Measurements from ENCODE around the gene CPEB3. TPM values are rescaled to one million over a fixed set of nuclear protein-coding genes. Genes with fewer than 3 reads are reported as not detected.
A peak's percentile ranks its signal among the peaks of the same experiment; 100 is the strongest.

Gene CPEB3
- total RNA-seq, 2 donors from 2014 or later: 9.3 to 10.2 TPM

DNA sequence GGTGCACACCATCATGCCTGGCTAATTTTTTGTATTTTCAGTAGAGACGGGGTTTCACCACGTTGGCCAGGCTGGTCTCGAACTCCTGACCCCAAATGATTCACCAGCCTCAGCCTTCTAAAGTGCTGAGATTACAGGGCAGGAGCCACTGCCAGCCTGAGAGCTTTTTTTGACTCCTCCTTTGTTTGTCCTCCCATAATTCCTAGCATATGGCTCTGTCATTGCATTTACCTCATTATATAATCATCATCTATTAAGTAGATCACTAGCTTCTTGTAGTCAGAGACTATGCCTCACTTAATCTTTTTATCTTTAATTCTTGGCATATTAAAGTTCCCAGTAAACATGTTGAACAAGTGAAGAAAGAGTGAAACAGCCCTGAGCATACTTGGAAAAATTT lies 82.1 kb downstream of the CPEB3 start:
- Histone ChIP-seq H3K4me3 (no peak overlapping the region), H3K27ac (no peak overlapping the region), H3K4me1 (peaks cover 31% of the 10 kb centered on the region), H3K9me3 (no peaks in the 10 kb centered on the region), H3K36me3 (replicated peaks in 1 of 2; ENCODE audit: insufficient read depth in 1 of 2, low read depth in 2 of 2) (no peaks in the 10 kb centered on the region), H3K27me3 (no peaks in the 10 kb centered on the region)
- ATAC-seq: no peak
- TF ChIP-seq POLR2A (IDR thresholded peaks at IDR 0.05): no peak
- TF ChIP-seq, protein P1, sequence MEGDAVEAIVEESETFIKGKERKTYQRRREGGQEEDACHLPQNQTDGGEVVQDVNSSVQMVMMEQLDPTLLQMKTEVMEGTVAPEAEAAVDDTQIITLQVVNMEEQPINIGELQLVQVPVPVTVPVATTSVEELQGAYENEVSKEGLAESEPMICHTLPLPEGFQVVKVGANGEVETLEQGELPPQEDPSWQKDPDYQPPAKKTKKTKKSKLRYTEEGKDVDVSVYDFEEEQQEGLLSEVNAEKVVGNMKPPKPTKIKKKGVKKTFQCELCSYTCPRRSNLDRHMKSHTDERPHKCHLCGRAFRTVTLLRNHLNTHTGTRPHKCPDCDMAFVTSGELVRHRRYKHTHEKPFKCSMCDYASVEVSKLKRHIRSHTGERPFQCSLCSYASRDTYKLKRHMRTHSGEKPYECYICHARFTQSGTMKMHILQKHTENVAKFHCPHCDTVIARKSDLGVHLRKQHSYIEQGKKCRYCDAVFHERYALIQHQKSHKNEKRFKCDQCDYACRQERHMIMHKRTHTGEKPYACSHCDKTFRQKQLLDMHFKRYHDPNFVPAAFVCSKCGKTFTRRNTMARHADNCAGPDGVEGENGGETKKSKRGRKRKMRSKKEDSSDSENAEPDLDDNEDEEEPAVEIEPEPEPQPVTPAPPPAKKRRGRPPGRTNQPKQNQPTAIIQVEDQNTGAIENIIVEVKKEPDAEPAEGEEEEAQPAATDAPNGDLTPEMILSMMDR (IDR thresholded peaks at IDR 0.05): no peak
- 89 to 90% methylated on average over 3 of the region's 3 CpGs for WGBS, 2 donors
- no peak for DNase-seq
- intact Hi-C loops (cut with DNase I): no loop called here

DNA sequence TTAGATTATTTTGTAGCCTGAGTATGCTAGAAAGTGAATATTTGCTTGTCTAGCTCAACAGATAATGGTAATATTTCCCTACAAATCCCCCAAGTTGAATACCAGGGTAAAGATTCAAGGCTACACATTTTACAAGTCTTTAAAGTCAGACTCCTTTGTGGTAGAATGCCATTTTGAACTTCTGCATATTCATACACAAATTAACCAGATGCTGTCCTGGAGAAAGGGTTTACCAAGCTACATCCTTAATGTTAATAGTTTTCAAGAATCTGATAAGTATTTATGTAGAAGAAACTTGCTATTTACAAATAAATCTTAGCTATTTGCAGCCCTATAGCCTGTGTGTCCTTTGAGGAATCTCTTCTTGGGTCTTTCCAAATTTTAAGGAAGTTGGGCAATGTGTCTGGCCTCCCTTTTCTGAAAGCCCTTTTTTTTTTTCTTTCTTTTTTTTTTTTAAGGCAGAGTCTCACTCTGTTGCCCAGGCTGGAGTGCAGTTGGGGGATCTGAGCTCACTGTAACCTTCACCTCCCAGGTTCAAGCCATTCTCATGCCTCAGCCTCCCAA lies 82.6 kb downstream of the CPEB3 start:
- H3K4me1 ChIP-seq: peaks cover 31% of the 10 kb centered on the region
- no peak for ATAC-seq

DNA sequence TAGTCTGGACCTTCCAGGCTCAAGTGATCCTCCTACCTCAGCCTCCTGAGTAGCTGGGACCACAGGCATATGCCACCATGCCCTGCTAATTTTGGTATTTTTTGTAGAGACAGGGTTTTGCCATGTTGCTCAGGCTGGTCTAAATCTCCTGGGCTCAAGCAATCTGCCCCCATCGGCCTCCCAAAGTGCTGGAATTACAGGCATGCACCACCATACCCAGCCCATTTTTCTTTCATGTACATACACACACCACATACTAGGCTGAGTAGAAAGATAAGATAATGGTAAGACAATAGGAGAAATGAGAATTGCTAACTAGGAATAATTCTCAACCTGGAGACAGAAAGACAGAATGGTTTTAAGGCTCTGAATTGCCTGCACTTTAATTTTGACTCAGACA lies 83.8 kb downstream of the CPEB3 start:
- no peaks in the 10 kb centered on the region for H3K36me3 ChIP-seq (replicated peaks in 1 of 2; ENCODE audit: insufficient read depth in 1 of 2, low read depth in 2 of 2)
- intact Hi-C loops (cut with DNase I): no loop called here
- DNase-seq (no peak), ATAC-seq (no peak)
- H3K4me3 ChIP-seq: no peak overlapping the region
- no peak overlapping the region for H3K27ac ChIP-seq
- H3K4me1 ChIP-seq: peaks cover 31% of the 10 kb centered on the region
- 89 to 100% methylated on average over 1 of the region's 1 CpG for WGBS, 2 donors
- TF ChIP-seq POLR2A (IDR thresholded peaks at IDR 0.05): no peak
- TF ChIP-seq, protein P1 (IDR thresholded peaks at IDR 0.05): no peak
- no peaks in the 10 kb centered on the region for H3K9me3 ChIP-seq
- H3K27me3 ChIP-seq: no peaks in the 10 kb centered on the region

More for the DNA sequence above, 82.6 kb downstream of the CPEB3 start:
- intact Hi-C loops (cut with DNase I): no loop called here
- Histone ChIP-seq H3K9me3 (no peaks in the 10 kb centered on the region), H3K27me3 (no peaks in the 10 kb centered on the region), H3K27ac (peak overlapping the region in 1 of 4 donors; percentile 2), H3K36me3 (replicated peaks in 1 of 2; ENCODE audit: insufficient read depth in 1 of 2, low read depth in 2 of 2) (no peaks in the 10 kb centered on the region), H3K4me3 (no peak overlapping the region)
- TF ChIP-seq, protein P1 (IDR thresholded peaks at IDR 0.05): no peak
- TF ChIP-seq POLR2A (IDR thresholded peaks at IDR 0.05): no peak
- DNase-seq: no peak

DNA sequence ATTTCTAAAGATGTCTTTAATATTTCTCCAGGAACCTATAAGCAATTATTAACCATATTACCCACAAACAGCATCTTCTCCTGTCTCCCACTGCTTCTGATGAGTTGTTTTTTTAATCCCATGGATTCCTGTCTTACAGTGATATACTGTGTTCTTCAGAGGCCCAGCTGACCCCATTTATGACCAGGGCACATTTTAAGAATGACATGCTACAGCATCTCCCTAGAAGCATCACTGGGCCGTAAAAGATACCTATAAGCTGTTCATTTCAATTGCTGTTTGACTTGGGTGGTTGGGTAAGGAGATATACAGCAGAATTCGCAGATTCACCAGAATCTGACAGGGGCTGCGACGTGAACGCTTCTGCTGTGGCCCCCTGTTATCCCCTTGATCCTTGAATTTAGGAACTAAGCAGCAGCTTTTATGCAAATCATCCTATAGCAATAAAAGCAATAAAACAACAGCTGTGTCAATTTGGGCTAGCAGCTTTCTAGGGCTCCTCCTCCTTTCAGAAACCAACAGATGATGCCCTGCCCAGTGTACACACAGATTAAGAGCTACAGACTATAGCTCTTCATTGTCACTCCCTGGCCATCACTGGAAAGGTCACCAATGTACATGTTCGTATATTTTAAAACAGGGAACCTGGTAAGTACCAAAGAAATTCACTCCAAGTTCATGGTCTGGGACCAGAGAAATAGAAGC lies 86.8 kb downstream of the CPEB3 start:
- Histone ChIP-seq H3K9me3 (no peaks in the 10 kb centered on the region), H3K4me1 (peaks cover 16% of the 10 kb centered on the region), H3K36me3 (replicated peaks in 1 of 2; ENCODE audit: insufficient read depth in 1 of 2, low read depth in 2 of 2) (no peaks in the 10 kb centered on the region), H3K27ac (no peak overlapping the region), H3K27me3 (no peaks in the 10 kb centered on the region), H3K4me3 (no peak overlapping the region)
- 92 to 95% methylated on average over 6 of the region's 6 CpGs for WGBS, 2 donors
- no peak for DNase-seq
- intact Hi-C loops (cut with DNase I): no loop called here
- ATAC-seq: no peak
- TF ChIP-seq, protein P1 (IDR thresholded peaks at IDR 0.05): no peak
- no peak for TF ChIP-seq POLR2A (IDR thresholded peaks at IDR 0.05)

DNA sequence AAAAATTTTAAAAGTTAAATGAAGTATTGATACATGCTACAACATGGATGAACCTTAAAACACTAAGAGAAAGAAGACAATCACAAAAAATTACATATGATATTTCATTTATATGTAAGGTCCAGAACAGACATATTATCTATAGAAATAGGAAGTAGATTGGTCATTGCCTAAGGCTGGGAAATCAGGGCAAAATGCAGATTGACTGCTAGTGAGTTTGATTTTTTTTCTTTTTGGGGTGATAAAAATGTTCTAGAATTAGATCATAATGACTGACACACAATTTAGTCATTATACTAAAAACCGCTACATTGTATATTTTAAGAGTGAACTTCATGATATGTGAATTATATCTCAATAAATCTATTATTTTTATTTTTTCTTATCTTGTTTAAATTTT lies 88.3 kb downstream of the CPEB3 start:
- Histone ChIP-seq H3K27ac (no peak overlapping the region), H3K36me3 (replicated peaks in 1 of 2; ENCODE audit: insufficient read depth in 1 of 2, low read depth in 2 of 2) (no peaks in the 10 kb centered on the region), H3K27me3 (no peaks in the 10 kb centered on the region), H3K4me3 (no peak overlapping the region), H3K9me3 (no peaks in the 10 kb centered on the region), H3K4me1 (peaks cover under 1% of the 10 kb centered on the region)
- TF ChIP-seq POLR2A (IDR thresholded peaks at IDR 0.05): no peak
- TF ChIP-seq, protein P1 (IDR thresholded peaks at IDR 0.05): no peak
- ATAC-seq (no peak), DNase-seq (no peak)
- intact Hi-C loops (cut with DNase I): no loop called here
- WGBS, 2 donors: 39 to 46% methylated on average over 1 of the region's 1 CpG

All from body of pancreas (tissue), 4 donors.